B cell (primary cell): ENCODE measurements around the gene EIF3D. TPM values are rescaled to one million over a fixed set of nuclear protein-coding genes. Genes with fewer than 3 reads are reported as not detected.

ENCODE experiments used
- ATAC-seq: fragments of 200-7000 bp; cut with Tn5 transposase; one replicate; pipeline ENCODE4 v1.10.0; 2021; ENCODE audit warnings: low read depth, mild to moderate bottlenecking, moderate number of reproducible peaks, moderate library complexity
- CTCF ChIA-PET: fragments of 350-600 bp; sonication (Branson Sonifier 250); formaldehyde crosslinking; loops from one replicate; lab custom pipeline; 2021; ENCODE audit warnings: antibody characterized with exemption, inconsistent platforms; lab: Charles Lee
- POLR2A ChIA-PET: fragments of 350-600 bp; sonication (Branson Sonifier 250); formaldehyde crosslinking; loops from one replicate; lab custom pipeline; 2021; ENCODE audit warnings: antibody characterized with exemption; lab: Charles Lee
- DNase-seq: peaks from one replicate; pipeline ENCODE4 v3.0.0; 2013
- H2AFZ ChIP-seq: 2 replicates; pipeline ENCODE4 v1.6.1; 2012; ENCODE audit warnings: mild to moderate bottlenecking, low read depth, low read length; ENCODE audit not compliant: insufficient read depth, poor library complexity, severe bottlenecking
- H3K27ac ChIP-seq, 2 donors: 1 replicate in 1 of 2; 2 replicates in 1 of 2; pipeline ENCODE4 v1.5.1; 2012 to 2013; ENCODE audit warnings: low read length in 2 of 2, mild to moderate bottlenecking in 2 of 2, moderate library complexity in 1 of 2
- H3K27me3 ChIP-seq, 4 experiments: fragments of 200-600 bp in 1 of 4; sonication (generic) in 1 of 4; replicated peaks in 1 of 4; 1 replicate in 2 of 4; 2 replicates in 2 of 4; pipeline versions ENCODE4 v1.6.1 to v1.7.0; 2013 to 2016; ENCODE audit warnings: low read length in 3 of 4, mild to moderate bottlenecking in 2 of 4, mixed read lengths in 1 of 4, moderate library complexity in 1 of 4; ENCODE audit not compliant: insufficient read depth in 4 of 4, control insufficient read depth in 3 of 4; ENCODE audit errors: control extremely low read depth in 1 of 4
- H3K36me3 ChIP-seq, 2 experiments: replicated peaks in 1 of 2; 1 replicate in 1 of 2; 2 replicates in 1 of 2; pipeline versions ENCODE4 v1.6.1 to v1.7.1; 2013; ENCODE audit warnings: low read length in 1 of 2; ENCODE audit not compliant: insufficient read depth in 2 of 2, control insufficient read depth in 1 of 2; ENCODE audit errors: control extremely low read depth in 1 of 2, extremely low read depth in 1 of 2
- H3K4me1 ChIP-seq, 2 donors: fragments of 200-600 bp in 1 of 2; sonication (generic) in 1 of 2; 1 replicate in 1 of 2; 2 replicates in 1 of 2; pipeline versions ENCODE4 v1.5.1 to v1.6.1; 2013 to 2017; ENCODE audit warnings: low read length in 2 of 2; ENCODE audit not compliant: control insufficient read depth in 2 of 2, insufficient read depth in 2 of 2
- H3K4me2 ChIP-seq: replicated peaks from 2 replicates; pipeline ENCODE3; 2012; ENCODE audit warnings: mild to moderate bottlenecking, low read depth, low read length; ENCODE audit not compliant: poor library complexity, severe bottlenecking
- H3K4me3 ChIP-seq, 5 experiments: fragments of 200-600 bp in 1 of 5; sonication (generic) in 1 of 5; 1 replicate in 3 of 5; 2 replicates in 2 of 5; pipeline versions ENCODE4 v1.5.1 to v1.7.0; 2011 to 2016; ENCODE audit warnings: low read length in 4 of 5, mild to moderate bottlenecking in 4 of 5, low read depth in 2 of 5, control low read depth in 1 of 5, moderate library complexity in 1 of 5; ENCODE audit not compliant: insufficient read depth in 1 of 5; ENCODE audit errors: control extremely low read depth in 1 of 5, extremely low read depth in 1 of 5
- H3K79me2 ChIP-seq: fragments of 200-600 bp; sonication (generic); one replicate; pipeline ENCODE4 v1.6.0; 2016; ENCODE audit warnings: low read length; ENCODE audit not compliant: control insufficient read depth, insufficient read depth
- H3K9ac ChIP-seq: fragments of 200-600 bp; sonication (generic); 2 replicates; pipeline ENCODE4 v1.6.1; 2017; ENCODE audit warnings: mild to moderate bottlenecking, low read length, moderate library complexity
- H3K9me3 ChIP-seq, 3 donors: one replicate each; pipeline versions ENCODE4 v1.6.1 to v1.7.1; 2013; ENCODE audit warnings: low read length in 2 of 3; ENCODE audit not compliant: control insufficient read depth in 2 of 3, insufficient read depth in 1 of 3; ENCODE audit errors: control extremely low read depth in 1 of 3
- H4K20me1 ChIP-seq: 2 replicates; pipeline ENCODE4 v1.6.0; 2012; ENCODE audit warnings: mild to moderate bottlenecking, low read length; ENCODE audit not compliant: insufficient read depth, control insufficient read depth, poor library complexity, severe bottlenecking
- H3K27ac Mint-ChIP-seq: one replicate; pipeline ENCODE4 v1.8.0; 2021; ENCODE audit warnings: mixed read lengths
- H3K27me3 Mint-ChIP-seq: one replicate; pipeline ENCODE4 v1.8.0; 2021; ENCODE audit warnings: mixed read lengths
- H3K4me1 Mint-ChIP-seq: one replicate; pipeline ENCODE4 v1.8.0; 2021; ENCODE audit warnings: mixed read lengths
- H3K4me3 Mint-ChIP-seq: one replicate; pipeline ENCODE4 v1.8.0; 2021; ENCODE audit warnings: mixed read lengths
- H3K9me3 Mint-ChIP-seq: one replicate; pipeline ENCODE4 v1.8.0; 2022; ENCODE audit warnings: mixed read lengths; ENCODE audit not compliant: insufficient read depth
- EZH2 ChIP-seq: IDR thresholded peaks from 2 replicates; pipeline ENCODE4 v1.6.1; 2012; ENCODE audit warnings: borderline replicate concordance, low read depth, mild to moderate bottlenecking, moderate library complexity, low read length; ENCODE audit not compliant: insufficient read depth, poor library complexity, severe bottlenecking
- WGBS: methylation state at CpG from one replicate; pipeline ENCODE4 v1.1.5; 2013; ENCODE audit warnings: missing lambda C conversion rate; ENCODE audit not compliant: insufficient coverage; 5-methylcytosine and 5-hydroxymethylcytosine counted together
- intact Hi-C: fragments of 100-400 bp; cut with micrococcal nuclease; formaldehyde crosslinking; loops from one replicate; pipeline ENCODE4 v1.10.0; 2022
- polyA plus RNA-seq: library from polyadenylated mRNA; depleted of rRNA; stranded (reverse); fragments of >200 nt; gene quantifications from 2 replicates; pipeline ENCODE4 v1.2.3, GENCODE V29; 2012
- total RNA-seq, 2 donors: library from RNA; stranded (reverse); fragments of 120-200 nt in 1 of 2; gene quantifications; 1 replicate in 1 of 2; 2 replicates in 1 of 2; pipeline versions ENCODE4 v1.2.3 to v1.2.4, GENCODE V29; 2013 to 2022
- TF ChIP-seq, protein P1 (sequence below): fragments of 200-600 bp; IDR thresholded peaks from one replicate; pipeline ENCODE4 v1.8.0; 2022; ENCODE audit warnings: antibody characterized with exemption, mild to moderate bottlenecking

Gene EIF3D
- total and polyA plus RNA-seq, 2 donors (not counting 1 experiment from before 2014, with no cell fraction given) = 274 to 324 TPM

- peaks cover 6 to 11% of the 10 kb centered on the region in 2 donors for H3K4me1 ChIP-seq
- Mint-ChIP-seq H3K27ac (no peak overlapping the region), H3K9me3 (no peaks in the 10 kb centered on the region), H3K4me3 (no peak overlapping the region), H3K27me3 (peaks cover 32% of the 10 kb centered on the region), H3K4me1 (peaks cover 17% of the 10 kb centered on the region)
- H3K4me3 ChIP-seq = no peak overlapping the region
- H3K27ac ChIP-seq = no peak overlapping the region
- H3K4me2 ChIP-seq = no peak overlapping the region
- H4K20me1 ChIP-seq = no peaks in the 10 kb centered on the region
- DNase-seq (no peak), ATAC-seq (no peak)
- no peak overlapping the region for H2AFZ ChIP-seq
- no peaks in the 10 kb centered on the region for H3K36me3 ChIP-seq
- CTCF ChIA-PET = interaction anchor here (1.2 kb wide), 1 partner anchor 11 kb away, joined by 4 read pairs; no protein-coding TSS in a partner anchor
- peaks cover 0 to 14% (median 0%) of the 10 kb centered on the region in 4 experiments for H3K27me3 ChIP-seq
- no peak for TF ChIP-seq EZH2
- TF ChIP-seq, protein P1, sequence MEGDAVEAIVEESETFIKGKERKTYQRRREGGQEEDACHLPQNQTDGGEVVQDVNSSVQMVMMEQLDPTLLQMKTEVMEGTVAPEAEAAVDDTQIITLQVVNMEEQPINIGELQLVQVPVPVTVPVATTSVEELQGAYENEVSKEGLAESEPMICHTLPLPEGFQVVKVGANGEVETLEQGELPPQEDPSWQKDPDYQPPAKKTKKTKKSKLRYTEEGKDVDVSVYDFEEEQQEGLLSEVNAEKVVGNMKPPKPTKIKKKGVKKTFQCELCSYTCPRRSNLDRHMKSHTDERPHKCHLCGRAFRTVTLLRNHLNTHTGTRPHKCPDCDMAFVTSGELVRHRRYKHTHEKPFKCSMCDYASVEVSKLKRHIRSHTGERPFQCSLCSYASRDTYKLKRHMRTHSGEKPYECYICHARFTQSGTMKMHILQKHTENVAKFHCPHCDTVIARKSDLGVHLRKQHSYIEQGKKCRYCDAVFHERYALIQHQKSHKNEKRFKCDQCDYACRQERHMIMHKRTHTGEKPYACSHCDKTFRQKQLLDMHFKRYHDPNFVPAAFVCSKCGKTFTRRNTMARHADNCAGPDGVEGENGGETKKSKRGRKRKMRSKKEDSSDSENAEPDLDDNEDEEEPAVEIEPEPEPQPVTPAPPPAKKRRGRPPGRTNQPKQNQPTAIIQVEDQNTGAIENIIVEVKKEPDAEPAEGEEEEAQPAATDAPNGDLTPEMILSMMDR = no peak
- no peak overlapping the region for H3K9ac ChIP-seq
- intact Hi-C loops = no loop called here
- WGBS = 84% methylated on average over 8 of the region's 11 CpGs
- H3K79me2 ChIP-seq = no peaks in the 10 kb centered on the region
- peaks cover 0 to 10% (median 0%) of the 10 kb centered on the region in 3 donors for H3K9me3 ChIP-seq
- POLR2A ChIA-PET = no interaction called here
These were observed 33.4 kb upstream of the EIF3D start for GRCh38 chr22:36562261-36562835.

DNA sequence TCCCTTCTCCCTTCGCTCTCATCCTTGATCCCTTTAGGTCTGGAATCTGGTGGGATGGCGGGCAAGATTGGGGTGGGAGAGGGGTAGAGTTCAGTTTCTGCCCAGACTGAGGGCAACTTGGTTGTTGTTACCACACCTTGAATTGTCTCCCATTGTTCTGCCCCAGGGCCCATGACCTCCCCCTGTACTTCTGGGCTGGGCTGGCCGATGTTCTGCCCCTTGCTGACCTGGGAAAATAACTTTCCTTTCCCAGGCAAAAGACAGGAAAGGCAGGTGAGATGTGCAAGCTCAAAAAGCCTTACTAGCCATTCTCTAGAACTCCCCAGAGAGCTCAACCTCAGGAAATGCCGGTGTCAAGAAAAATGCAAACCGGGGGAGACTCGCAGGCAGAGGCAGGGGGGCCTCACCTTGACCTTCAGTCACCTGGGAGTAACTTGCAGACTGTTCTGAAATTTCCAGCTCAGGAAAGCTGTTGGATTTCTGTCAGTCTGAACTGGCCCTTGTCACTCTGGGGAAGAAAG, 32.4 kb upstream of the EIF3D start:
- 53% methylated on average over 4 of the region's 6 CpGs for WGBS
- CTCF ChIA-PET = no interaction called here
- H3K4me3 ChIP-seq = no peak overlapping the region
- H3K4me2 ChIP-seq = no peak overlapping the region
- H3K9ac ChIP-seq = no peak overlapping the region
- H3K9me3 ChIP-seq = peaks cover 0 to 10% (median 0%) of the 10 kb centered on the region in 3 donors
- peaks cover 6 to 11% of the 10 kb centered on the region in 2 donors for H3K4me1 ChIP-seq
- no peaks in the 10 kb centered on the region for H3K9me3 Mint-ChIP-seq
- H3K4me3 Mint-ChIP-seq = no peak overlapping the region
- no peak overlapping the region for H2AFZ ChIP-seq
- no peak overlapping the region for H3K27ac ChIP-seq
- POLR2A ChIA-PET = no interaction called here
- no peak for DNase-seq
- intact Hi-C loops = no loop called here
- H4K20me1 ChIP-seq = no peaks in the 10 kb centered on the region
- TF ChIP-seq, protein P1 = no peak
- TF ChIP-seq EZH2 = no peak
- no peak overlapping the region for H3K27ac Mint-ChIP-seq
- H3K4me1 Mint-ChIP-seq = peaks cover 17% of the 10 kb centered on the region
- peaks cover 0 to 14% (median 0%) of the 10 kb centered on the region in 4 experiments for H3K27me3 ChIP-seq
- ATAC-seq = no peak
- no peaks in the 10 kb centered on the region for H3K36me3 ChIP-seq
- no peaks in the 10 kb centered on the region for H3K79me2 ChIP-seq
- H3K27me3 Mint-ChIP-seq = peaks cover 24% of the 10 kb centered on the region
